Subcutaneous preadipocyte (primary cell): ENCODE measurements around the gene NKD2. TPM values are rescaled to one million over a fixed set of nuclear protein-coding genes. Genes with fewer than 3 reads are reported as not detected.

Experiments used
- small RNA-seq: library from RNA; depleted of rRNA; stranded (forward); fragments of <200 nt; gene quantifications from one replicate; pipeline ENCODE3, GENCODE V24; 2012
- total RNA-seq: library from RNA; depleted of rRNA; stranded (reverse); fragments of >200 nt; gene quantifications from 2 replicates; pipeline ENCODE4 v1.2.3, GENCODE V29; 2012

The NKD2 gene, protein sequence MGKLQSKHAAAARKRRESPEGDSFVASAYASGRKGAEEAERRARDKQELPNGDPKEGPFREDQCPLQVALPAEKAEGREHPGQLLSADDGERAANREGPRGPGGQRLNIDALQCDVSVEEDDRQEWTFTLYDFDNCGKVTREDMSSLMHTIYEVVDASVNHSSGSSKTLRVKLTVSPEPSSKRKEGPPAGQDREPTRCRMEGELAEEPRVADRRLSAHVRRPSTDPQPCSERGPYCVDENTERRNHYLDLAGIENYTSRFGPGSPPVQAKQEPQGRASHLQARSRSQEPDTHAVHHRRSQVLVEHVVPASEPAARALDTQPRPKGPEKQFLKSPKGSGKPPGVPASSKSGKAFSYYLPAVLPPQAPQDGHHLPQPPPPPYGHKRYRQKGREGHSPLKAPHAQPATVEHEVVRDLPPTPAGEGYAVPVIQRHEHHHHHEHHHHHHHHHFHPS
- total RNA-seq, result 0.20 and 0.73 TPM in 2 replicates

DNA sequence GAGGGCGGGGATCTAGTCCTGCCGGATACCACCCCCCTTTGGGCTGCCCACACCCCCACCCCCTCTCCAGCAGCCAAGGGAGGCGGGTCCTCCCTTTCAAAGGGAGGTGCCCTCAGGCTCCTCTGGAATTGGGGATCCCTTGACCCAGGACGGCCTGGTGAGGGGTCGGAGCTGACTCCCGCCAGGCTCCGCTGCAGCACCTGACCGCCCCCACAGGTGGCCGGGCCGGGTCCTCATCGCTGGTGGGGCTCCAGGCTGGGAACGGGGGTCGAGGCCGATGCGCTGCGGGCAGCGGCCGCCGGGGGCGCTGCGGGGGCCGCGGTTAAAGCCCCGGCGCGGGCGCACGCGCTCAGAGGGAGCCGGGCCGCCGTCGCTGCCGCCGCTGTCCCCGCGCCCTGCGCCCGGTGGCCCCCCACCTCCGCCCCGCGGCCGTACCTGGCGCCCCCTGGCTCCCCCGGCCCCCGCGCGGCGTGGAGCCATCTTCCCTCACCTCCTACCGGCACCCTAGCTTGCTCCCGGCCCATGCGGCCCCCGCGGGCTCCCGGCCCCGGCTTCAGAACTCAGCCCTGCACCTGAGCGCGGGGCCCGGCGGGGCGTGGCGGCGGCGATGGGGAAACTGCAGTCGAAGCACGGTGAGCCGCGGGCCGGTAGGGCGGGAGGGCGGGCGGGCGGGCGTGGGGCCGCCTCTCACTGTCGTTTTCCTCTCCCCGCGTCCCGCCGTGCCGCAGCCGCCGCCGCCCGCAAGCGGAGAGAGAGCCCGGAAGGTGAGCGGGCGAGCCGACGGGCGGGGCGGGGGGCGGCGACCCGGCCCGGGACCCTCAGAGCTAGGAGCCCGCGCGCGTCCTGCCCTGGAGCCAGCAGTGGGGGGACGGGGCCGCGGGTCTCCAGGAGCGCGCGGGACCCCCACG lies at the start of gene NKD2:
NKD2 (plus strand) TSS at position 352 of the 908 bp plus-strand sequence; CDS start at position 608, 256 bp downstream.

Small RNA genes lying within 50 kb of the gene (small RNA-seq; reads per million reads assigned to genes)
- gene MIR4635, result not detected

Other genes with a start within 250 kb of the NKD2 start
- gene ZDHHC11B, start 224.1 kb upstream of the NKD2 start, total RNA-seq, result 0.20 TPM in 1 of 2 replicates, not detected in the other
- 0.37 and 2.0 TPM in 2 replicates for gene ZDHHC11, start 157.8 kb upstream of the NKD2 start, total RNA-seq
- gene BRD9, start 116.0 kb upstream of the NKD2 start, total RNA-seq, result 31.2 and 46.1 TPM in 2 replicates
- 29.8 and 51.0 TPM in 2 replicates for gene TRIP13, start 115.9 kb upstream of the NKD2 start, total RNA-seq
- gene SLC12A7, start 103.3 kb downstream of the NKD2 start, total RNA-seq, result 7.0 and 11.8 TPM in 2 replicates
- not detected in 2 replicates for gene SLC6A19, start 192.8 kb downstream of the NKD2 start, total RNA-seq
- gene SLC6A18, start 216.6 kb downstream of the NKD2 start, total RNA-seq, result not detected in 2 replicates